ENCODE data around the gene TRMT112. TPM values are rescaled to one million over a fixed set of nuclear protein-coding genes. Genes with fewer than 3 reads are reported as not detected.

Gene TRMT112
- polyA plus RNA-seq, 6 donors from 2014 or later = 445 to 606 (median 521) TPM

DNA sequence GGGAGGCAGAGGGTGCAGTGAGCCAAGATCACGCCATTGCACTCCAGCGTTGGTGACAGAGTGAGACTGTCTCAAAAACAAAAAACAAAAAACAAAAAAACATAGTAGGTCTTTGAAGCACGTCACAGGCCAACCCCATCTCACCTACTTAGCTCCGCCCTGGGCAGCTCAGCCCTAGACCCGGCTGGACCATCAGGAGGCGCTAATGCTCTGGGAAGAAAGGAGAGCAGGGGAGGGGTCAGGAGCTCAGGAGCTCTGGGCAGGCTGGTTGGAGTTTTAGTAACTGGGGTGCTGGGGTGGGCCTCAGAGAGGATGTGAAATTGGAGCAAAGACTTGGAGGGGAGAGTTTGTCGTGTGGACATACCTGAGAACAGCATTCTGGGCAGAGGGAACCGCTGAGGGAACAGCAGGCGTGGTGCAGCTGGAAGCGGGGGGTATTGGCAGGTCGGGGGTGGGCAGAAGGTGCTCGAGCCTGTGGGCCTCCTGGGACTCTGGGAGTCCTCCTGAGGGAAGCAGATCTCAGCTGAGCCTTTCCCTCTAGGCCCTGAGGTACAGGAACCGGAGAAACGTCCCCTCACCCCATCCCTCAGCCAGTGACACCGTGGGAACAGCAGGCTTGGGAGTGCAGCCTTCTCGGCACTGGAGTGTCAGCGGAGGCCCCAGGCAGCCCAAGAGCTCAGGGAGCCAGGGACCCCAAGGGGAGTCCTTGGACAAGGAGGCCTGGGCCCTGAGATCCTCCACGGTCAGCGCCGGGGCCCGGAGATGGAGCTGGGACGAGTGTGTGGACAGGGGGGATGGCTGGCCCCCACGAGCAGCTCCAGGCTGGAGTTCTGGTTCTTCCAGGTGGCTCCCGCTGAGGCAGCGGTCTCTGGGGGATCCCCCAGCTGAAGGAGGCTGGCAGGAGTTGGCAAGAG is 39.4 kb upstream of the TRMT112 start:
- Mint-ChIP-seq H3K36me3 (peaks cover 0 to 7% of the 10 kb centered on the region in 2 donors), H3K27ac (no peak overlapping the region), H3K4me1 (peaks cover 30 to 39% (median 37%) of the 10 kb centered on the region in 3 donors), H3K9me3 (no peaks in the 10 kb centered on the region), H3K27me3 (no peaks in the 10 kb centered on the region), H3K4me3 (peak overlapping the region in 5 of 8 donors; percentile 36 to 92 (median 55))
- no peak for ATAC-seq (ENCODE audit: low read depth in 2 of 2)
- DNase-seq = no peak

- H3K27me3 Mint-ChIP-seq = no peaks in the 10 kb centered on the region
- DNase-seq (peak; percentile 52), ATAC-seq (ENCODE audit: low read depth in 2 of 2) (peak; percentile 55 to 62)
- peak overlapping the region in 1 of 8 donors; percentile 73 for H3K4me3 Mint-ChIP-seq
- H3K4me1 Mint-ChIP-seq = peaks cover 20 to 30% (median 29%) of the 10 kb centered on the region in 3 donors
- H3K27ac Mint-ChIP-seq = peak overlapping the region in 3 of 6 donors; percentile 32 to 91 (median 39)
- H3K9me3 Mint-ChIP-seq = no peaks in the 10 kb centered on the region
- H3K36me3 Mint-ChIP-seq = peaks cover 0 to 7% of the 10 kb centered on the region in 2 donors
Observed at GRCh38 chr11:64355078-64355940, 38.0 kb upstream of the TRMT112 start.

GRCh38 chr11:64353715-64354506 is 36.6 kb upstream of the TRMT112 start:
- Mint-ChIP-seq H3K27me3 (no peaks in the 10 kb centered on the region), H3K36me3 (peaks cover 0 to 7% of the 10 kb centered on the region in 2 donors), H3K4me3 (peak overlapping the region in 1 of 8 donors; percentile 40), H3K27ac (no peak overlapping the region), H3K9me3 (no peaks in the 10 kb centered on the region), H3K4me1 (peaks cover 10 to 24% (median 20%) of the 10 kb centered on the region in 3 donors)
- no peak for DNase-seq
- ATAC-seq (ENCODE audit: low read depth in 2 of 2) = no peak

GRCh38 chr11:64352995-64353714 is 35.8 kb upstream of the TRMT112 start:
- ATAC-seq (ENCODE audit: low read depth in 2 of 2) = no peak

GRCh38 chr11:64352099-64352994 is 35.0 kb upstream of the TRMT112 start:
- Mint-ChIP-seq H3K9me3 (no peaks in the 10 kb centered on the region), H3K36me3 (peaks cover 0 to 7% of the 10 kb centered on the region in 2 donors), H3K4me1 (peaks cover 4 to 19% (median 17%) of the 10 kb centered on the region in 3 donors), H3K27ac (peak overlapping the region in 2 of 6 donors; percentile 16 to 50), H3K4me3 (no peak overlapping the region), H3K27me3 (no peaks in the 10 kb centered on the region)
- no peak for ATAC-seq (ENCODE audit: low read depth in 2 of 2)
- no peak for DNase-seq

More at GRCh38 chr11:64352995-64353714, 35.8 kb upstream of the TRMT112 start:
- H3K27ac Mint-ChIP-seq = no peak overlapping the region
- peaks cover 9 to 25% (median 21%) of the 10 kb centered on the region in 3 donors for H3K4me1 Mint-ChIP-seq
- H3K9me3 Mint-ChIP-seq = no peaks in the 10 kb centered on the region
- H3K36me3 Mint-ChIP-seq = peaks cover 0 to 7% of the 10 kb centered on the region in 2 donors
- no peak for DNase-seq
- no peak overlapping the region for H3K4me3 Mint-ChIP-seq
- no peaks in the 10 kb centered on the region for H3K27me3 Mint-ChIP-seq

DNA sequence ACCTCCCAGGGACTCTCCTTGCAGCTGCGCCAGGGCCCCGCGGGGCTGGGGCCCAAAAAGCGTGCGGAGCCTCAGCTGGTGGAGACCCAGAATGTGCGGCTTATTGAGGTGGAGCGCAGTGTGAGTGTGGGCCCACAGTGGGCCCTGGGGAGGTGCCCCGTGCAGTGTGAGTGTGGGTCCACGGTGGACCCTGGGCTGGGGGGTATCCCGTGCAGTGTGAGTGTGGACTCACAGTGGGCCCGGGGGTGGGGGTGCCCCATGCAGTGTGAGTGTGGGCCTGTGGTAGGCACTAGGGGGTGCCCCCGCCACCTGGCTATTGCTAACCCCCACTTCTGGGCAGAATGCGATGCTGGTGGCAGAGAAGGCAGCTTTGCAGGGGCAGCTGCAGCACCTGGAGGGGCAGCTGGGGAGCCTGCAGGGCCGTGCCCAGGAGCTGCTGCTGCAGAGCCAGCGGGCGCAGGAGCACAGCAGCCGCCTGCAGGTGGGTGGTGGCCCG is 33.8 kb upstream of the TRMT112 start:
- no peaks in the 10 kb centered on the region for H3K9me3 Mint-ChIP-seq
- H3K36me3 Mint-ChIP-seq = no peaks in the 10 kb centered on the region
- peak overlapping the region in 1 of 6 donors; percentile 16 for H3K27ac Mint-ChIP-seq
- peak overlapping the region in 1 of 8 donors; percentile 40 for H3K4me3 Mint-ChIP-seq
- DNase-seq (no peak), ATAC-seq (ENCODE audit: low read depth in 2 of 2) (no peak)
- peaks cover 4 to 23% (median 15%) of the 10 kb centered on the region in 3 donors for H3K4me1 Mint-ChIP-seq
- no peaks in the 10 kb centered on the region for H3K27me3 Mint-ChIP-seq

DNA sequence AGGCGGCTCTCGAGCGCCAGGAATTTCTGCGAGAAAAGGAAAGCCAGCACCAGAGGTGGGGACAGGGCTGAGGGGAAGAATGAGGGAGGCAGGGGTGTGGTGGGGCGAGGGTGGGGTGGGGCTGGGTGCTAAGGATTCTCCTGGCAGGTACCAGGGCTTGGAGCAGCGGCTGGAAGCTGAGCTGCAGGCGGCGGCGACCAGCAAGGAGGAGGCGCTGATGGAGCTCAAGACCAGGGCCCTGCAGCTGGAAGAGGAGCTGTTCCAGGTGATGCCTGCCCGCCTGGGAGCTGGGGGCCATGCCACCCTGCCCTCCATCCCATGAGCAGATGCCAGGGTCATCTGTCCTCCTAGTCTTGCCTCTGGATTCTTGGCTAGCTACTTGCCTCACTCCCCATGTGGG is 32.0 kb upstream of the TRMT112 start:
- H3K9me3 Mint-ChIP-seq = no peaks in the 10 kb centered on the region
- no peaks in the 10 kb centered on the region for H3K36me3 Mint-ChIP-seq
- no peak for DNase-seq
- no peak for ATAC-seq (ENCODE audit: low read depth in 2 of 2)
- no peaks in the 10 kb centered on the region for H3K27me3 Mint-ChIP-seq
- peaks cover 8 to 29% (median 13%) of the 10 kb centered on the region in 3 donors for H3K4me1 Mint-ChIP-seq
- no peak overlapping the region for H3K4me3 Mint-ChIP-seq
- no peak overlapping the region for H3K27ac Mint-ChIP-seq

DNA sequence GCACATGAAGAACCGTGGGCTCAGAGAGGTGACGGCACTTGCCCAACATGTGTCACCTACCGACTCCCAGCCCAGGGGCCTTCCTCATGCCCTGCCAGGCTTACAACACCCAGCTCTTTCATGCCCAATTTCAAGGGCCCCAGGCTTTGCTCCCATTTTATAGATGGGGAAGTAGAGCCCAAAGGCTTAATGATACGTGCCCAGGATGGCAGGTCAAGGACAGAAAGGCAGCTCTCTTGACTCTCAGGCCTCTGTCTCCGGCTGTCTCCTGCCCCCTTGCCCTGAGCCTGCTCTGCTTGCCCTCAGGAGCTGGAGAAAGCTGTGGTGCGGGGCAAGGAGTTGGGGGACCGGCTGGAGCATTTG is 31.6 kb upstream of the TRMT112 start:
- H3K36me3 Mint-ChIP-seq = no peaks in the 10 kb centered on the region
- no peaks in the 10 kb centered on the region for H3K9me3 Mint-ChIP-seq
- peaks cover 8 to 29% (median 13%) of the 10 kb centered on the region in 3 donors for H3K4me1 Mint-ChIP-seq
- no peaks in the 10 kb centered on the region for H3K27me3 Mint-ChIP-seq
- no peak overlapping the region for H3K4me3 Mint-ChIP-seq
- no peak overlapping the region for H3K27ac Mint-ChIP-seq
- ATAC-seq (ENCODE audit: low read depth in 2 of 2) (no peak), DNase-seq (no peak)

GRCh38 chr11:64348383-64349024 is 31.1 kb upstream of the TRMT112 start:
- ATAC-seq (ENCODE audit: low read depth in 2 of 2) = no peak
- Mint-ChIP-seq H3K9me3 (no peaks in the 10 kb centered on the region), H3K27me3 (no peaks in the 10 kb centered on the region), H3K4me3 (no peak overlapping the region), H3K4me1 (peaks cover 8 to 29% (median 13%) of the 10 kb centered on the region in 3 donors), H3K27ac (peak overlapping the region in 1 of 6 donors; percentile 36), H3K36me3 (no peaks in the 10 kb centered on the region)
- DNase-seq = no peak

GRCh38 chr11:64347193-64347867 is 30.0 kb upstream of the TRMT112 start:
- no peak for DNase-seq
- no peaks in the 10 kb centered on the region for H3K27me3 Mint-ChIP-seq
- H3K4me1 Mint-ChIP-seq = peaks cover 8 to 29% (median 18%) of the 10 kb centered on the region in 3 donors
- no peaks in the 10 kb centered on the region for H3K9me3 Mint-ChIP-seq
- no peaks in the 10 kb centered on the region for H3K36me3 Mint-ChIP-seq
- ATAC-seq (ENCODE audit: low read depth in 2 of 2) = no peak
- no peak overlapping the region for H3K4me3 Mint-ChIP-seq
- H3K27ac Mint-ChIP-seq = peak overlapping the region in 1 of 6 donors; percentile 44

DNA sequence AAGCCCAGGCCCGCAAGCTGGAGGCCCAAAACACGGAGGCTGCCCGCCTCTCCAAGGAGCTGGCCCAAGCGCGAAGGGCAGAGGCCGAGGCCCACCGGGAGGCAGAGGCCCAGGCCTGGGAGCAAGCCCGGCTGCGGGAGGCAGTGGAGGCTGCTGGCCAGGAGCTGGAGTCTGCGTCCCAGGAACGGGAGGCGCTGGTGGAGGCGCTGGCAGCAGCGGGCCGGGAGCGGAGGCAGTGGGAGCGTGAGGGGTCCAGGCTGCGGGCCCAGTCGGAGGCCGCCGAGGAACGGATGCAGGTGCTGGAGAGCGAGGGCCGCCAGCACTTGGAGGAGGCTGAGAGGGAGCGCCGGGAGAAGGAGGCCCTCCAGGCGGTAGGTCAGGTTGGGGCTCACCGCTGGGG is 27.4 kb upstream of the TRMT112 start:
- Mint-ChIP-seq H3K27me3 (no peaks in the 10 kb centered on the region), H3K4me3 (no peak overlapping the region), H3K27ac (no peak overlapping the region), H3K36me3 (no peaks in the 10 kb centered on the region), H3K4me1 (peaks cover 29 to 48% (median 38%) of the 10 kb centered on the region in 3 donors), H3K9me3 (no peaks in the 10 kb centered on the region)
- DNase-seq (no peak), ATAC-seq (ENCODE audit: low read depth in 2 of 2) (no peak)

All from naive B cell (primary cell).